ENCODE data around the gene INMT.

DNA sequence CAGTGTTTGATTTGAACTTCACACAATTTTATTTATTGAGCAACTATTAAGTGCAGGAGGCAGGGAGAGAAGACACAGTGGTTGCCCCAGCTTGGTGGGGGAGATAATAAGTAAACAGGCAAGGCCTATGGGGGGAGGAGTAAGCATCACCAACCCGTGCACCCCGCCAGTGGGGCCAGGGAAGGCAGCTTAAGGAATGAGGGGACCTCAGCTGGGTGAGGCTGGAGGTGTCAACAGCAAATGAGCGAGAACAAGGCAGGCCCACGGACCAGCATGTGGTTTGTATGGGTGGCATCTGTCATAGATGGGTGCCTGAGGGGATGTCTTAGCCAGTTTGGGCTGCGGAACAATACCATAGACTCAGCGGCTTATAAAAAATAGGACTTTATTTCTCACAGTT lies 45.6 kb upstream of the INMT start:
- TF ChIP-seq POLR2A (IDR thresholded peaks at IDR 0.05), result no peak
- TF ChIP-seq, protein P1, sequence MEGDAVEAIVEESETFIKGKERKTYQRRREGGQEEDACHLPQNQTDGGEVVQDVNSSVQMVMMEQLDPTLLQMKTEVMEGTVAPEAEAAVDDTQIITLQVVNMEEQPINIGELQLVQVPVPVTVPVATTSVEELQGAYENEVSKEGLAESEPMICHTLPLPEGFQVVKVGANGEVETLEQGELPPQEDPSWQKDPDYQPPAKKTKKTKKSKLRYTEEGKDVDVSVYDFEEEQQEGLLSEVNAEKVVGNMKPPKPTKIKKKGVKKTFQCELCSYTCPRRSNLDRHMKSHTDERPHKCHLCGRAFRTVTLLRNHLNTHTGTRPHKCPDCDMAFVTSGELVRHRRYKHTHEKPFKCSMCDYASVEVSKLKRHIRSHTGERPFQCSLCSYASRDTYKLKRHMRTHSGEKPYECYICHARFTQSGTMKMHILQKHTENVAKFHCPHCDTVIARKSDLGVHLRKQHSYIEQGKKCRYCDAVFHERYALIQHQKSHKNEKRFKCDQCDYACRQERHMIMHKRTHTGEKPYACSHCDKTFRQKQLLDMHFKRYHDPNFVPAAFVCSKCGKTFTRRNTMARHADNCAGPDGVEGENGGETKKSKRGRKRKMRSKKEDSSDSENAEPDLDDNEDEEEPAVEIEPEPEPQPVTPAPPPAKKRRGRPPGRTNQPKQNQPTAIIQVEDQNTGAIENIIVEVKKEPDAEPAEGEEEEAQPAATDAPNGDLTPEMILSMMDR (IDR thresholded peaks at IDR 0.05), result no peak

Data from Peyer's patch (tissue), 4 donors.